Mucosa of descending colon (tissue), 3 donors: ENCODE measurements around the gene SUCLG1. TPM values are rescaled to one million over a fixed set of nuclear protein-coding genes. Genes with fewer than 3 reads are reported as not detected.

Experiments used
- ATAC-seq: fragments of 200-7000 bp; cut with Tn5 transposase; one replicate; pipeline ENCODE4 v1.9.1; 2020; ENCODE audit warnings: mild to moderate bottlenecking, moderate library complexity
- DNase-seq, 3 donors: peaks; one replicate each; pipeline ENCODE4 v3.0.0-alpha.2; 2020
- H3K36me3 ChIP-seq: fragments of 200-600 bp; one replicate; pipeline ENCODE4 v1.8.0; 2021; ENCODE audit warnings: low read depth, mild to moderate bottlenecking
- H3K4me1 ChIP-seq: fragments of 200-600 bp; one replicate; pipeline ENCODE4 v1.8.0; 2021; ENCODE audit warnings: low read depth, mild to moderate bottlenecking
- H3K4me3 ChIP-seq: fragments of 200-600 bp; one replicate; pipeline ENCODE4 v1.8.0; 2021; ENCODE audit warnings: mild to moderate bottlenecking
- H3K9me3 ChIP-seq: fragments of 200-600 bp; one replicate; pipeline ENCODE4 v1.8.0; 2021; ENCODE audit warnings: mild to moderate bottlenecking
- CTCF ChIP-seq: fragments of 200-600 bp; IDR thresholded peaks from one replicate; pipeline ENCODE4 v1.8.0; 2022; ENCODE audit warnings: antibody characterized with exemption, mild to moderate bottlenecking
- intact Hi-C, 2 donors: fragments of 100-400 bp; cut with DNase I in 1 of 2; cut with micrococcal nuclease in 1 of 2; formaldehyde crosslinking; loops; one replicate each; pipeline versions ENCODE4 v1.11.0 to v1.11.1; 2022; cut with DNase I, micrococcal nuclease
- total RNA-seq, 3 donors: library from RNA; stranded (reverse); fragmentation: NEBNext Ultra II Directional in 2 of 3; extraction: Animal tissue kit (Norgen Biotek cat#: 25700) in 2 of 3; gene quantifications; one replicate each; pipeline versions ENCODE4 v1.2.1 to v1.2.4, GENCODE V29; 2021 to 2023
- donor health status: DM: no; HTN: no; CAD: no; lungs with moderate emphysema.
- donor health status: DM: no; HTN: no; CAD: no.
- donor health status: DM: no; HTN: yes; CAD: no.

SUCLG1 gene
- total RNA-seq, 3 donors from 2014 or later, result 130 to 202 (median 195) TPM

GRCh38 chr2:84394628-84395027 is 64.5 kb downstream of the SUCLG1 start:
- DNase-seq, result no peak
- Histone ChIP-seq H3K36me3 (no peaks in the 10 kb centered on the region), H3K4me1 (no peaks in the 10 kb centered on the region), H3K4me3 (no peak overlapping the region), H3K9me3 (no peaks in the 10 kb centered on the region)
- no peak for ATAC-seq
- intact Hi-C loops, result no loop called here
- TF ChIP-seq CTCF, result no peak

- Histone ChIP-seq H3K4me1 (no peaks in the 10 kb centered on the region), H3K36me3 (no peaks in the 10 kb centered on the region), H3K4me3 (no peak overlapping the region), H3K9me3 (no peaks in the 10 kb centered on the region)
- intact Hi-C loops, result no loop called here
- TF ChIP-seq CTCF, result no peak
- no peak for DNase-seq
- no peak for ATAC-seq
Observed at GRCh38 chr2:84393829-84394228, 65.3 kb downstream of the SUCLG1 start.

GRCh38 chr2:84389794-84390193 is 69.3 kb downstream of the SUCLG1 start:
- Histone ChIP-seq H3K4me3 (no peak overlapping the region), H3K36me3 (no peaks in the 10 kb centered on the region), H3K9me3 (no peaks in the 10 kb centered on the region), H3K4me1 (no peaks in the 10 kb centered on the region)
- DNase-seq, result no peak
- intact Hi-C loops, result no loop called here
- no peak for ATAC-seq
- no peak for TF ChIP-seq CTCF

GRCh38 chr2:84388921-84389490 is 70.1 kb downstream of the SUCLG1 start:
- Histone ChIP-seq H3K4me1 (no peaks in the 10 kb centered on the region), H3K4me3 (no peak overlapping the region), H3K9me3 (no peaks in the 10 kb centered on the region), H3K36me3 (no peaks in the 10 kb centered on the region)
- TF ChIP-seq CTCF, result no peak
- intact Hi-C loops, result no loop called here
- DNase-seq (peak in 1 of 3 donors; percentile 28), ATAC-seq (no peak)

GRCh38 chr2:84388133-84388532 is 70.9 kb downstream of the SUCLG1 start:
- Histone ChIP-seq H3K4me3 (no peak overlapping the region), H3K4me1 (no peaks in the 10 kb centered on the region), H3K9me3 (no peaks in the 10 kb centered on the region), H3K36me3 (no peaks in the 10 kb centered on the region)
- no peak for TF ChIP-seq CTCF
- ATAC-seq (no peak), DNase-seq (no peak)
- intact Hi-C loops, result no loop called here
